Sigmoid colon (tissue), 7 donors: Measurements from ENCODE around the gene P2RY14. TPM values are rescaled to one million over a fixed set of nuclear protein-coding genes. Genes with fewer than 3 reads are reported as not detected.

ENCODE experiments used
- DNase-seq: peaks from one replicate; pipeline ENCODE4 v3.0.0-alpha.2; 2019
- H3K27ac ChIP-seq, 4 donors: fragments of 200-600 bp; sonication (generic); one replicate each; pipeline ENCODE4 v1.5.1; 2016 to 2019; ENCODE audit warnings: mild to moderate bottlenecking in 1 of 4
- H3K27me3 ChIP-seq, 3 donors: fragments of 200-600 bp; sonication (generic); one replicate each; pipeline ENCODE4 v1.5.1; 2019; ENCODE audit warnings: mild to moderate bottlenecking in 1 of 3
- H3K36me3 ChIP-seq, 4 donors: fragments of 200-600 bp; sonication (generic); one replicate each; pipeline ENCODE4 v1.5.1; 2016 to 2019
- H3K4me1 ChIP-seq, 4 donors: fragments of 200-600 bp; sonication (generic); one replicate each; pipeline ENCODE4 v1.5.1; 2017 to 2019
- H3K4me3 ChIP-seq, 4 donors: fragments of 200-600 bp; sonication (generic); one replicate each; pipeline ENCODE4 v1.5.1; 2017 to 2019; ENCODE audit warnings: mild to moderate bottlenecking in 2 of 4, moderate library complexity in 1 of 4
- H3K9me3 ChIP-seq, 4 donors: fragments of 200-600 bp in 3 of 4; sonication (generic) in 3 of 4; one replicate each; pipeline versions ENCODE4 v1.5.1 to v1.6.1; 2013 to 2019
- EP300 ChIP-seq, 4 donors: sonication (generic); formaldehyde crosslinking; IDR thresholded peaks; one replicate each; pipeline ENCODE4 v1.6.1; 2017; ENCODE audit warnings: antibody characterized with exemption in 4 of 4
- POLR2A ChIP-seq, 2 donors: fragments of 450-650 bp; IDR thresholded peaks; one replicate each; pipeline ENCODE4 v1.6.1; 2016; ENCODE audit warnings: antibody characterized with exemption in 2 of 2, mild to moderate bottlenecking in 2 of 2, moderate library complexity in 2 of 2
- POLR2AphosphoS5 ChIP-seq, 4 donors: sonication (generic); formaldehyde crosslinking; IDR thresholded peaks; one replicate each; pipeline ENCODE4 v1.6.1; 2017; ENCODE audit warnings: antibody characterized with exemption in 4 of 4
- WGBS, 2 donors: extraction: QIAGEN DNeasy Blood & Tissue Kit; methylation state at CpG; one replicate each; pipeline ENCODE4 v1.1.7; 2013; 5-methylcytosine and 5-hydroxymethylcytosine counted together
- intact Hi-C: fragments of 100-400 bp; cut with DNase I; formaldehyde crosslinking; loops from one replicate; pipeline ENCODE4 v1.15.1; 2023
- polyA plus RNA-seq, 3 donors: library from polyadenylated mRNA; stranded (reverse); fragments of 200-250 nt; gene quantifications; one replicate each; pipeline ENCODE4 v1.2.3, GENCODE V29; 2013
- total RNA-seq, 4 donors: library from RNA; depleted of rRNA; stranded (reverse); fragments of >200 nt; gene quantifications; one replicate each; pipeline ENCODE4 v1.1.0, GENCODE V29; 2016
- TF ChIP-seq, protein P1 (sequence below), 4 experiments: fragments of 450-650 bp in 3 of 4; fragments of 200-600 bp in 1 of 4; IDR thresholded peaks; one replicate each; pipeline ENCODE4 v1.5.1; 2016 to 2019; ENCODE audit warnings: antibody characterized with exemption in 4 of 4, mild to moderate bottlenecking in 3 of 4, moderate library complexity in 2 of 4
- donor health status: healthy with polysubstance abuse.
- donor health status: Bipolar disorder and iron deficiency.
- donor health status: healthy.

The P2RY14 gene
- 10 to 100 TPM in 2 of 4 donors, 1 to 10 TPM in 2; 6.5 to 26.7 (median 14.9) TPM for total RNA-seq
- polyA plus RNA-seq = 1 to 10 TPM; 2.5 to 4.2 (median 3.4) TPM

DNA sequence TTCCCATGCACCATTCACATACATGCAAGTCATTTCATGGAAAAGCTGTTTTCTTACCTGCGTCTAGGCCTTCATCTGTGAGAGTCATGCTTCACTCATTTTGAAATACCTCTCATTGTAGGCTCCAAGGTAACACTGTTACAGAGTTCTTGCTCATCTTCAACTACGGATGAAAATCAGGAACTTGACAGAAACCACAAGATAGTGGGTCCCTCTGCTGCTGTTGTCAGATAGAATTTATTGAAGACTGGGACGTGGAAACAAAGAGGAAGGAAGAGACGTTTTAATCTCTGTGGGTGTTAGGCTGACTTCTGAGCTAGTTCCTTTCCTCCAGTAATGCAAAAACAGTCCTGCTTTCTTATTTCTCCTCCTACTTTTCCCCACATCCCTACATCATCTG, at the start of gene P2RY14:
P2RY14 (minus strand) TSS at position 313 of the 400 bp plus-strand sequence. CDS start 64,226 bp downstream, outside the sequence.
- intact Hi-C loops = loop anchor here (2.0 kb wide), 1 partner anchor 43 kb away; no protein-coding TSS in a partner anchor

DNA sequence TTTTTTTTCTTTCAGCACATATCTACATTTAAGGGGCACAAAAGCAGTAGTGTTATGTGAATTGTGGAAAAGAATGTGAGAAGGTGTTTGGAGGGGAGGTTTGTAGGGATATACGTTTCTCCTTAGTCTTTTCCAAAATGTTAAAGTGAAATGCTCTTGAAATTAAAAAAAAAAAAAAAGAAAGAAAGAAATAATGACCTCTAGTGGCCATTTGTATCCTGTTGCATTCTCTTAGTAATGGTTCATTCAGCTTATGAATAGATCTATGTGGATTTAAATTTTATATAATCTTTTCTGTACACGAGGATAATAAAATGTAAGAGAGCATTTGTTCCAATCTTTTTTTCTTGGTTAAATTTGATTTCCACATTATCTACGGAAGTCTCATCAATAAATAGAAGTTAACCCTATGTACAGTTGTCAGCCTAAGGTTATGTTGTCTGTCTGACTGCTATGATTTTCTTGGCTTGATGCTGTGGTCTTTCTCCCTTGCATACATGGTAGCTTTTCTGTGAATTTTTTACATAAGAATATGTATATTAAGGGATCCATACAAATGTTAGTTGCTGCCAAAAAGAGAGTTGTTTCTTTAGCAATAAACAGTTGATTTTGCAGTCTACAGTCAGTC, 49.3 kb upstream of the P2RY14 start:
- no peak for TF ChIP-seq EP300 (IDR thresholded peaks at IDR 0.05)
- TF ChIP-seq POLR2AphosphoS5 (IDR thresholded peaks at IDR 0.05) = no peak
- TF ChIP-seq, protein P1, sequence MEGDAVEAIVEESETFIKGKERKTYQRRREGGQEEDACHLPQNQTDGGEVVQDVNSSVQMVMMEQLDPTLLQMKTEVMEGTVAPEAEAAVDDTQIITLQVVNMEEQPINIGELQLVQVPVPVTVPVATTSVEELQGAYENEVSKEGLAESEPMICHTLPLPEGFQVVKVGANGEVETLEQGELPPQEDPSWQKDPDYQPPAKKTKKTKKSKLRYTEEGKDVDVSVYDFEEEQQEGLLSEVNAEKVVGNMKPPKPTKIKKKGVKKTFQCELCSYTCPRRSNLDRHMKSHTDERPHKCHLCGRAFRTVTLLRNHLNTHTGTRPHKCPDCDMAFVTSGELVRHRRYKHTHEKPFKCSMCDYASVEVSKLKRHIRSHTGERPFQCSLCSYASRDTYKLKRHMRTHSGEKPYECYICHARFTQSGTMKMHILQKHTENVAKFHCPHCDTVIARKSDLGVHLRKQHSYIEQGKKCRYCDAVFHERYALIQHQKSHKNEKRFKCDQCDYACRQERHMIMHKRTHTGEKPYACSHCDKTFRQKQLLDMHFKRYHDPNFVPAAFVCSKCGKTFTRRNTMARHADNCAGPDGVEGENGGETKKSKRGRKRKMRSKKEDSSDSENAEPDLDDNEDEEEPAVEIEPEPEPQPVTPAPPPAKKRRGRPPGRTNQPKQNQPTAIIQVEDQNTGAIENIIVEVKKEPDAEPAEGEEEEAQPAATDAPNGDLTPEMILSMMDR (IDR thresholded peaks at IDR 0.05) = peak in 2 of 4 experiments; percentile 16 to 52
- no peak for TF ChIP-seq POLR2A (IDR thresholded peaks at IDR 0.05)
- Histone ChIP-seq H3K4me3 (peak overlapping the region in 2 of 4 donors; percentile 6 to 24), H3K4me1 (no peaks in the 10 kb centered on the region), H3K27ac (no peak overlapping the region), H3K9me3 (no peaks in the 10 kb centered on the region), H3K27me3 (no peaks in the 10 kb centered on the region), H3K36me3 (no peaks in the 10 kb centered on the region)
- DNase-seq = no peak
- intact Hi-C loops = loop anchor here (5.0 kb wide), 1 partner anchor 160 kb away; no protein-coding TSS in a partner anchor
- WGBS, 2 donors = 4 to 22% methylated on average over 3 of the region's 3 CpGs

More for the DNA sequence above, at the start of gene P2RY14:
- H3K27ac ChIP-seq = peak within 1 kb of the TSS; percentile 15 to 65 (median 46)
- DNase-seq = no peak
- no peaks in the 10 kb centered on the region for H3K36me3 ChIP-seq
- TF ChIP-seq POLR2AphosphoS5 (IDR thresholded peaks at IDR 0.05) (no peak), POLR2A (IDR thresholded peaks at IDR 0.05) (no peak), EP300 (IDR thresholded peaks at IDR 0.05) (no peak)
- TF ChIP-seq, protein P1 (IDR thresholded peaks at IDR 0.05) = no peak
- WGBS, 2 donors = 48 to 77% methylated on average over 4 of the region's 4 CpGs
- peaks cover 0 to 30% (median 13%) of the 10 kb centered on the region in 4 donors for H3K4me1 ChIP-seq
- H3K4me3 ChIP-seq = peak within 1 kb of the TSS; percentile 16 to 33 (median 24)
- no peaks in the 10 kb centered on the region for H3K27me3 ChIP-seq
- no peaks in the 10 kb centered on the region for H3K9me3 ChIP-seq

DNA sequence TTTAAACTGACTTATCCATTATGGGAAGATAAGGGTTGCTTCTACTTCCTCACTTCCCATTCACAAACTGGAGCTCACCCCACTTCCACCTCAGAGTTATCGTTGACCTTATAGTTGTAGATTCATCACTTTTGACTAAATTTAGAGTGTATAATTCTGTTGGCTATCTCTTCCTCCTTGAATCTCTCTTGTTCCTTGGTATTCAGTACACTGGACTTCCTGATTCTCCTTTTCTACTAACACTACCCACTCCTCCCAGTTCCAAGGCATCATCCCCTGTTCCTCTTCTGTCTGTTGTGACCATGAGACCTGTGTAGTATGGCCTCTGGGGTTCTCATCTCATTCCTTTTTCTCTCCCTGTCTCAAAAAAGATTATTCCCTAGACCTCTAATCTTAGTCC, 44.2 kb upstream of the P2RY14 start:
- no peak for DNase-seq
- Histone ChIP-seq H3K4me1 (no peaks in the 10 kb centered on the region), H3K4me3 (no peak overlapping the region), H3K9me3 (no peaks in the 10 kb centered on the region), H3K27me3 (no peaks in the 10 kb centered on the region), H3K36me3 (no peaks in the 10 kb centered on the region), H3K27ac (no peak overlapping the region)
- WGBS, 2 donors = 93 to 94% methylated on average over 1 of the region's 1 CpG
- intact Hi-C loops = no loop called here
- no peak for TF ChIP-seq POLR2AphosphoS5 (IDR thresholded peaks at IDR 0.05)
- TF ChIP-seq, protein P1 (IDR thresholded peaks at IDR 0.05) = no peak
- TF ChIP-seq EP300 (IDR thresholded peaks at IDR 0.05) = no peak
- TF ChIP-seq POLR2A (IDR thresholded peaks at IDR 0.05) = no peak

DNA sequence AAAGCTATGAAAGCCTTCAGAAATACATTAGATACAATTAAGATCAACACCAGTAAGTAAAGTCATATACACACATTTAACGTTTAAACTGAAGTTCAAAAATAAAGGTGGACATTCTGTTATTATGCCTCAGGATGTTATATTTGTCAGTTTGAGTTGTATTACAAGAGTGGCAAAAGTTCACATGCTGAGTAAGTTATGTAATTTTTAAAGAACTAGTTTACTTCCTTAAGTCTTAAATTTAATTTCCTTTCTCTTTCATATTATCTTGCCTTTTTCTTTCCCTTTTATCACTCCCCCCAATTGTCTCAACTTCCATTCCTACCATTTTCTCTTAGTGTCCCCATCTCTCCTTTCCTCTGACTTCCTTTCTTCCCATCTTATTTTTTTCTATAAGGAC, 43.2 kb upstream of the P2RY14 start:
- no peak overlapping the region for H3K4me3 ChIP-seq
- no peak overlapping the region for H3K27ac ChIP-seq
- no peaks in the 10 kb centered on the region for H3K27me3 ChIP-seq
- H3K4me1 ChIP-seq = no peaks in the 10 kb centered on the region
- H3K36me3 ChIP-seq = no peaks in the 10 kb centered on the region
- 41 to 46% methylated on average over 1 of the region's 1 CpG for WGBS, 2 donors
- no peaks in the 10 kb centered on the region for H3K9me3 ChIP-seq
- DNase-seq = no peak
- intact Hi-C loops = no loop called here
- TF ChIP-seq, protein P1 (IDR thresholded peaks at IDR 0.05) = no peak
- TF ChIP-seq POLR2A (IDR thresholded peaks at IDR 0.05) (no peak), EP300 (IDR thresholded peaks at IDR 0.05) (no peak), POLR2AphosphoS5 (IDR thresholded peaks at IDR 0.05) (no peak)
